ENCODE results near the gene C3orf62. TPM values are rescaled to one million over a fixed set of nuclear protein-coding genes. Genes with fewer than 3 reads are reported as not detected.

C3orf62 gene
- total RNA-seq = 2.3 and 5.8 TPM in 2 replicates

- DNase-seq (ENCODE audit: extremely low read depth, low read depth, low spot score) = no peak
Observed at GRCh38 chr3:49276475-49277382, at the start of gene C3orf62. Gene C3orf62 (minus strand): TSS chr3:49277232. CDS start chr3:49276872, 360 bp downstream.

GRCh38 chr3:49324768-49325167 is 47.7 kb upstream of the C3orf62 start:
- DNase-seq (ENCODE audit: extremely low read depth, low read depth, low spot score) = no peak

- DNase-seq (ENCODE audit: extremely low read depth, low read depth, low spot score) = no peak
Observed at GRCh38 chr3:49316696-49317457, 39.8 kb upstream of the C3orf62 start.

DNA sequence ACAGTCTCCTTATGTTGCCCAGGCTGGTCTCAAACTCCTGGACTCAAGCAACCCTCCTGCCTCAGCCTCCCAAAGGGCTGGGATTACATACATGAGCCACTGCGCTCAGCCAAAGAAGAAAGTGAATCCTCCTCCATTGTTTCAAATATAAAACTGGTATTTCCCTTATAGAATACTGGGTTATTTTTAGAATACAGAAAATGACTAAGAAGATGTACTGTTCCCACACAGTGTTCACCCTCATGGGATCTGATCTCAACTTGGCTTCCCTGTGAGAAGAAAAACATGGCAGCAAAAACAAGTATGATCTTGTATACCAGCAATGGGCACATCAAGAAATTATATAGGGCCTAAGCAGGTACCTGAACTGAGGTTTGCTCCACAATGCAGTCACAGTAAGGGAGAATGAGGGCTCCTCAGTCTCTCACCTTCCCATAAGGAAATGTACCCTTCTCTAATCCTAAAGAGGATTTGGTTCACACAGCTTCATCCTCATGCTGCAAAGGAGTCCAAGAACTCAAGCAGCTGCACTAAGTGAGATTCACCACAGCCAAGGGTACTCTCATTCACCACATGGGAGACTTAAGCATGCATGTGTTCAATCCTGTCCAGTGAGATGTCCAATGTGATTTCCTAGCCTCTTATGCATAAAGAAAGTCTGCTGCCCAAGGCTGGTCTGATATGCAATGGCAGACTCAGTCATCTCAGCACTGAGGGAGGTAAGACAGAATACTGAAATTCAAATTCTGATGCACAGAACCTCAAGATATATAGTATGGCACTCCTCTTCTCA is 37.1 kb upstream of the C3orf62 start:
- DNase-seq (ENCODE audit: extremely low read depth, low read depth, low spot score) = no peak

- DNase-seq (ENCODE audit: extremely low read depth, low read depth, low spot score) = no peak
Observed at GRCh38 chr3:49311283-49311682, 34.3 kb upstream of the C3orf62 start.

- no peak for DNase-seq (ENCODE audit: extremely low read depth, low read depth, low spot score)
Observed at GRCh38 chr3:49310677-49311076, 33.6 kb upstream of the C3orf62 start.

DNA sequence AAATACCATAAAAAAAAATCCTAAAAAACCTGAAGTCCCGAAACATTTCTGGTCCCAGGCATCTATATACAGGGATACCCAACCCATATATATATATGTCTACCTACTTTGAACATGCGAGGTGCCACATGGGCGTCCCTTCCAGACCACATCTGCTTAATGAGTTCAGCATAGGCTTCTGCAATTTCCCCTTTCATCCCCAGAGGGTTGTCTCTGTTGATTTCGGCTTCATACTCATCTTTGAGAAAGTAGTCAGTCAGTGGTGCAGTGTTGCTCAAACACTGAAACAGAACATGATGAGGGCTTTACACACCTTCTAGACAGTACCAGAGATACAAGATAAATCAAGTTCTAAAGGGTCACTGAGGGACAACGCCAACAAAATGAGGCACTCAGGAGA is 28.6 kb upstream of the C3orf62 start:
- DNase-seq (ENCODE audit: extremely low read depth, low read depth, low spot score) = no peak

DNA sequence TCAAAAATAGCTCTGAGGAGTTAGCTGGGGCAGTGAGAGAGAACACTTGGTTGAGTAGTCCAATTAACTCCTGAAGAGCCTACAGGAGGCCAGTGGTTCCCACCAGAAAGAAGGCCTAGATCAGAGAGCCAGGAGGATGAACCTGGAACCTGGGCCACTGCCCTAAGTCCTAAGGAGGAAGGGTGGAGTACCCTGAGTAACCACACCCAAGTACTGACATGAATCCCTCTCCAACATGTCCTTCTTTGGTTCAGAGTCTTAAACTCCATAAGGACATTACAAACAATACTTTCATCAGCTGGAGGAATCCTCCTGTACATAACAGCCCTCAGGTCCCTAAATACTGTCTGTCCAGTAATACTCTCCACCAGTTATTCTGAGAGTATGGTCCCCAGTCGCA is 25.6 kb upstream of the C3orf62 start:
- DNase-seq (ENCODE audit: extremely low read depth, low read depth, low spot score) = no peak

GRCh38 chr3:49300595-49300994 is 23.6 kb upstream of the C3orf62 start:
- no peak for DNase-seq (ENCODE audit: extremely low read depth, low read depth, low spot score)

- DNase-seq (ENCODE audit: extremely low read depth, low read depth, low spot score) = no peak
Observed at GRCh38 chr3:49298511-49298910, 21.5 kb upstream of the C3orf62 start.

GRCh38 chr3:49296781-49297411 is 19.9 kb upstream of the C3orf62 start:
- no peak for DNase-seq (ENCODE audit: extremely low read depth, low read depth, low spot score)

- no peak for DNase-seq (ENCODE audit: extremely low read depth, low read depth, low spot score)
Observed at GRCh38 chr3:49295489-49296058, 18.5 kb upstream of the C3orf62 start.

DNA sequence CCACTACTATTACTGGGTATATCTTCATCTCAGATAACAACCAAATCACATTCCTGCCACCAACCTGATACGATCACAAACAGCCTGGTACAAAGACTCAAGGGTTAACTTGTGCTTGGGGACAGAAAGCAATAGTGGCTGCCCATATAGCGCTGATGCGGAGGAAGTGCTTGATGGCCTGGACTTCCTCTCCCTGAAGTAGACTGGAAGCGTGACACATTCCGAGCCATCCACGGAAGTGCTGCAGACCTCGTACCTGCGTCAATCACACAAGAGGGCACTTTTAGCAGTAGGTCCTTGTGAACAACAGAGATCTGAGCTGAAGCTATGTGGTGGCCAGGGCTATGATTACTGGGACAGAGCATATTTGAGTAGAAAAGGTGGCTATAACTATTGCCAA is 17.3 kb upstream of the C3orf62 start:
- no peak for DNase-seq (ENCODE audit: extremely low read depth, low read depth, low spot score)

DNA sequence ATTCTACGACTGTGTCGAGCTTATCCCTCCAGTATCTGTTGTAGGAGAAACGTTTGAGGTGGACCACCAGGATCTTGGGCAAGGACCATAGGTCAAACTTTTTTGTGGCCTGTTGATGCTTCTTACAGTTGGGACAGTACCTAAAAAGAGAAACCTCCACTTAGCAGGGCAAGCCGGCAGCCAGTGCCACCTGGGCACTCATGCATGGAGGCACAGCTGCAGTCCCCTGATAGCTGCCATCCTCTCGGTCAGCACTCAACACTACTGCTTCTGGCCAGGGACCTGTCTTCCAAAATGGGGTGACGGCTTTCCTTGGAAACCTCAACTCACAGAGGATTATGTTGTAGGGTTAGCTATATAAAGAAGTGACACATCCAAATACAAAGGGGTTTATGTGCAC is 7.0 kb upstream of the C3orf62 start:
- no peak for DNase-seq (ENCODE audit: extremely low read depth, low read depth, low spot score)

GRCh38 chr3:49279376-49279775 is 2.3 kb upstream of the C3orf62 start:
- no peak for DNase-seq (ENCODE audit: extremely low read depth, low read depth, low spot score)

GRCh38 chr3:49278548-49278947 is 1.5 kb upstream of the C3orf62 start:
- DNase-seq (ENCODE audit: extremely low read depth, low read depth, low spot score) = no peak

DNA sequence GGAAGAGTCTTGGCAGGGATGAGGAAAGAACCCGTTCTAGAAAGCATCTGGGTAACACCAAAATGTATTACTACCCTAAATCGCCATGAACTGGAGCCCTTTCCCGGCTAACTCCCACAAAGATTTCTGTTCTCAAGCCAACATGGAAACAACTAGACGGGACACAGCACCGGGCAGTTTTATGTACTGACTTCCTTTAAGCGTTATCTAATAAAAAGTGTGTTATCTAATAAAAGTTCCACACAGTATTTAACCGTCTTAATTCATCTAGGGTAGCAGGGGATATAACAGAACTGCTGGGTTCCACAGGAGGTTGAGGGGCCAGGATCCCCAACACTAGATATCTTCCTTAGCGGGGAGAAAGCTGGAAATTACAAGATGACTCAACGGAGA is 347 bp upstream of the C3orf62 start:
- no peak for DNase-seq (ENCODE audit: extremely low read depth, low read depth, low spot score)

DNA sequence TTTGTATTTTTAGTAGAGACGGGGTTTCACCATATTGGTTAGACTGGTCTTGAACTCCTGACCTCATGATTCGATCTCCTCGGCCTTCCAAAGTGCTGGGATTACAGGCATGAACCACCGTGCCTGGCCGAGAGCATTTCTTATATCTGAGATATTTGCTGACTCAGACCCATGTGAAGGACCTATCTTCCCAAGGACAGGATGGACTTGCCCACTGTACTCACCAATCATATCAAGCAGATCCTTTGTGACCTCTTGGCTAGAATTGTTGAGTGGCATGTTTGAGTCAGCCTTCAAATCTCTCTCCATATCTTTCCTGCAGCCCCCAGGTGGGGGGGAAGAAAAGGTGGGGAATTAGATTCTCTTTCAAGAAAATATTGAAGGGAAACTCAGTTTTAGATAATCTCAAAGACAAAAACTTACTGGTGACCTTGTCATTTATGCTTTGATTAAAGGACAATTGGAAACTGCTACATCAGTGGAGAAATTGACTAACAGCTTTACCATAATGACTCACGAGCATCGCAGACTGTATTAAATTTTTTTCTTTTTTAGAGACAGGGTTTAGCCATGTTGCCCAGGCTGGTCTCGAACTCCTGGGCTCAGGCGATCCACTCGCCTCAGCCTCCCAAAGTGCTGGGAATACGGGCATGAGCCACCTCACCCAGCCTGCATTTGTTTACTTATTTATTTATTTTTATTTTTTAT is 3.1 kb downstream of the C3orf62 start:
- DNase-seq (ENCODE audit: extremely low read depth, low read depth, low spot score) = no peak

GRCh38 chr3:49271047-49271446 is 6.0 kb downstream of the C3orf62 start:
- no peak for DNase-seq (ENCODE audit: extremely low read depth, low read depth, low spot score)

DNA sequence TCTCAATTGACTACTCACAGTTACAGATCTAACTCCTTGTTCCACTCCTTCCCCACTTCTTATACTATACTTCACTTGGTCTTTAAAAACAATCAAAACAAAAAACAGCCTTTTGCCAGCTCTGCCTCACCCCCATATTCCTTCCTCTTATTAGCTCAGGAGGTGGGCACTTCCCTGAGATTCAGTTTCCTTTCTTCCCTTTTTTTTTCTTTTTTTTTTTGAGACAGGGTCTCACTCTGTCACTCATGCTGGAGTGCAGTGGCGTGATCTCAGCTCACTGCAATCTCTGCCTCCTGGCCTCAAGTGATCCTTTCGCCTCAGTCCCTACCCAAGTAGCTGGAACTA is 6.9 kb downstream of the C3orf62 start:
- DNase-seq (ENCODE audit: extremely low read depth, low read depth, low spot score) = no peak
